Measurements from ENCODE around the gene BBLN. TPM values are rescaled to one million over a fixed set of nuclear protein-coding genes. Genes with fewer than 3 reads are reported as not detected.

Gene BBLN
- total RNA-seq, 1 experiment from 2014 or later, result 74.9 TPM

- Mint-ChIP-seq H3K36me3 (ENCODE audit: insufficient read depth in 1 of 3, low read depth in 3 of 3) (peaks cover 21 to 38% (median 36%) of the 10 kb centered on the region in 3 experiments), H3K27me3 (ENCODE audit: low read depth) (peaks cover 2% of the 10 kb centered on the region), H3K4me3 (no peak overlapping the region), H3K27ac (peak overlapping the region in 1 of 3 experiments; percentile 62; a peak in 1 of 7 replicates), H3K9me3 (peaks cover 0 to 2% of the 10 kb centered on the region in 2 experiments; a peak in 1 of 5 replicates), H3K4me1 (peaks cover 13 to 14% of the 10 kb centered on the region in 2 experiments)
- no peak overlapping the region for H2AFZ ChIP-seq (ENCODE audit: low read length)
- no peak overlapping the region for H4K91ac ChIP-seq (ENCODE audit: insufficient read length, low read depth, low read length)
- WGBS (ENCODE audit: extremely low coverage, insufficient read length, low lambda C conversion rate), result no CpG with 5 or more reads among the region's 21 CpGs
- no peak overlapping the region for H3K27ac ChIP-seq (ENCODE audit: insufficient read length, low read depth, low read length)
- no peak overlapping the region for H3T11ph ChIP-seq (ENCODE audit: low read length)
- H2AK5ac ChIP-seq (ENCODE audit: insufficient read length, low read length), result no peak overlapping the region
- H3K4ac ChIP-seq (ENCODE audit: low read depth, low read length), result no peak overlapping the region
- H2BK15ac ChIP-seq (ENCODE audit: low read depth, low read length), result no peak overlapping the region
- H4K5ac ChIP-seq (ENCODE audit: insufficient read length, low read depth, low read length), result no peak overlapping the region
- H2BK5ac ChIP-seq (ENCODE audit: insufficient read length, low read length), result no peak overlapping the region
- no peak overlapping the region for H2BK12ac ChIP-seq (ENCODE audit: insufficient read length, low read depth, low read length)
- no peaks in the 10 kb centered on the region for H4K20me1 ChIP-seq (ENCODE audit: control insufficient read depth, insufficient read depth, insufficient read length)
- TF ChIP-seq, protein P1, sequence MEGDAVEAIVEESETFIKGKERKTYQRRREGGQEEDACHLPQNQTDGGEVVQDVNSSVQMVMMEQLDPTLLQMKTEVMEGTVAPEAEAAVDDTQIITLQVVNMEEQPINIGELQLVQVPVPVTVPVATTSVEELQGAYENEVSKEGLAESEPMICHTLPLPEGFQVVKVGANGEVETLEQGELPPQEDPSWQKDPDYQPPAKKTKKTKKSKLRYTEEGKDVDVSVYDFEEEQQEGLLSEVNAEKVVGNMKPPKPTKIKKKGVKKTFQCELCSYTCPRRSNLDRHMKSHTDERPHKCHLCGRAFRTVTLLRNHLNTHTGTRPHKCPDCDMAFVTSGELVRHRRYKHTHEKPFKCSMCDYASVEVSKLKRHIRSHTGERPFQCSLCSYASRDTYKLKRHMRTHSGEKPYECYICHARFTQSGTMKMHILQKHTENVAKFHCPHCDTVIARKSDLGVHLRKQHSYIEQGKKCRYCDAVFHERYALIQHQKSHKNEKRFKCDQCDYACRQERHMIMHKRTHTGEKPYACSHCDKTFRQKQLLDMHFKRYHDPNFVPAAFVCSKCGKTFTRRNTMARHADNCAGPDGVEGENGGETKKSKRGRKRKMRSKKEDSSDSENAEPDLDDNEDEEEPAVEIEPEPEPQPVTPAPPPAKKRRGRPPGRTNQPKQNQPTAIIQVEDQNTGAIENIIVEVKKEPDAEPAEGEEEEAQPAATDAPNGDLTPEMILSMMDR (conservative IDR thresholded peaks at IDR 0.05), result no peak
- H3K4me1 ChIP-seq (ENCODE audit: insufficient read depth, low read length), result no peaks in the 10 kb centered on the region
- no peaks in the 10 kb centered on the region for H3K79me1 ChIP-seq (ENCODE audit: insufficient read depth, low read depth, low read length, poor library complexity, severe bottlenecking)
- no peaks in the 10 kb centered on the region for H3K27me3 ChIP-seq (ENCODE audit: insufficient read depth, low read length)
- H3K14ac ChIP-seq (ENCODE audit: insufficient read depth, low read length), result no peak overlapping the region
- no peak overlapping the region for H4K8ac ChIP-seq (replicated peaks; ENCODE audit: insufficient read length, low read depth, low read length)
- H3K23me2 ChIP-seq (ENCODE audit: insufficient read length, low read depth, low read length, poor library complexity, severe bottlenecking), result peaks cover 6% of the 10 kb centered on the region
- no peak overlapping the region for H2BK20ac ChIP-seq (ENCODE audit: low read depth, low read length, poor library complexity, severe bottlenecking)
- no peak for DNase-seq
- H3K18ac ChIP-seq (ENCODE audit: insufficient read length, low read depth, low read length), result no peak overlapping the region
- H3K9ac ChIP-seq (ENCODE audit: extremely low read depth, insufficient read length, low read length), result no peak overlapping the region
- no peaks in the 10 kb centered on the region for H3K79me2 ChIP-seq (ENCODE audit: insufficient read depth, low read length)
- no peak overlapping the region for H3K4me2 ChIP-seq (ENCODE audit: insufficient read depth, insufficient read length, low read length)
- no peak overlapping the region for H3K23ac ChIP-seq (ENCODE audit: insufficient read length, low read depth, low read length)
- H2BK120ac ChIP-seq (ENCODE audit: low read depth, low read length, poor library complexity, severe bottlenecking), result no peak overlapping the region
- H3K9me3 ChIP-seq (ENCODE audit: control insufficient read depth, low read depth, low read length), result no peaks in the 10 kb centered on the region
- H3K56ac ChIP-seq (ENCODE audit: insufficient read length, low read depth, low read length), result no peak overlapping the region
Measured at GRCh38 chr9:128123451-128124080, 36.5 kb upstream of the BBLN start.
